AG04449 (cell line): ENCODE results near the gene CCER1.

Experiments used
- CTCF ChIA-PET: fragments of 350-600 bp; formaldehyde crosslinking; extraction: SDS; loops from one replicate; lab custom pipeline; 2021; ENCODE audit warnings: antibody characterized with exemption; lab: Yijun Ruan, JAX
- POLR2A ChIA-PET: fragments of 400-600, 350-600 bp; formaldehyde crosslinking; extraction: SDS; loops from one replicate; lab custom pipeline; 2020; ENCODE audit warnings: antibody characterized with exemption, inconsistent platforms; lab: Yijun Ruan, JAX
- DNase-seq: peaks from one replicate; pipeline ENCODE4 v3.0.0-alpha.2; 2010; ENCODE audit warnings: low read depth, low spot score
- H3K4me3 ChIP-seq: 2 replicates; pipeline ENCODE4 v1.5.1; 2011; ENCODE audit warnings: low read depth, mild to moderate bottlenecking, control low read depth, low read length
- CTCF ChIP-seq: IDR thresholded peaks from one replicate; pipeline ENCODE4 v1.5.1; 2011; ENCODE audit warnings: mild to moderate bottlenecking, moderate library complexity, low read length, control low read depth, inconsistent platforms; ENCODE audit not compliant: insufficient read depth; ENCODE audit errors: missing control alignments

Gene CCER1

GRCh38 chr12:90915353-90915752 lies 39.6 kb downstream of the CCER1 start:
- H3K4me3 ChIP-seq: no peak overlapping the region
- ChIA-PET CTCF (interaction anchor here (0.9 to 1.7 kb wide), 2 partner anchors 8 to 25 kb away, joined by 3 to 4 read pairs; no protein-coding TSS in a partner anchor), POLR2A (no interaction called here)
- no peak for TF ChIP-seq CTCF
- DNase-seq: no peak

- TF ChIP-seq CTCF: no peak
- H3K4me3 ChIP-seq: no peak overlapping the region
- CTCF ChIA-PET: interaction anchor here (1.7 to 1.9 kb wide), 3 partner anchors 12 to 1367 kb away, joined by 5 to 18 read pairs (median 15); no protein-coding TSS in a partner anchor
- DNase-seq: no peak
- POLR2A ChIA-PET: no interaction called here
Measured at GRCh38 chr12:90910958-90911357, 44.0 kb downstream of the CCER1 start.

GRCh38 chr12:90909069-90909770 lies 45.8 kb downstream of the CCER1 start:
- TF ChIP-seq CTCF: peak; percentile 54
- H3K4me3 ChIP-seq: no peak overlapping the region
- CTCF ChIA-PET: interaction anchor here (0.8 to 1.9 kb wide), 15 partner anchors 9 to 1366 kb away, joined by 3 to 24 read pairs (median 4); no protein-coding TSS in a partner anchor
- POLR2A ChIA-PET: no interaction called here
- no peak for DNase-seq

GRCh38 chr12:90908465-90908864 lies 46.5 kb downstream of the CCER1 start:
- POLR2A ChIA-PET: no interaction called here
- H3K4me3 ChIP-seq: no peak overlapping the region
- CTCF ChIA-PET: interaction anchor here (0.6 to 1.5 kb wide), 8 partner anchors 10 to 1369 kb away, joined by 3 to 7 read pairs (median 4); no protein-coding TSS in a partner anchor
- DNase-seq: no peak
- TF ChIP-seq CTCF: no peak

- no peak for DNase-seq
- POLR2A ChIA-PET: interaction anchor here (0.6 kb wide), 1 partner anchor 1122 kb away, joined by 3 read pairs; no protein-coding TSS in a partner anchor
- no peak for TF ChIP-seq CTCF
- no peak overlapping the region for H3K4me3 ChIP-seq
- CTCF ChIA-PET: interaction anchor here (0.8 to 1.4 kb wide), 3 partner anchors 11 to 211 kb away, joined by 3 to 6 read pairs (median 5); no protein-coding TSS in a partner anchor
Measured at GRCh38 chr12:90905691-90906370, 49.1 kb downstream of the CCER1 start.

- CTCF ChIA-PET: no interaction called here
- no peak for TF ChIP-seq CTCF
- DNase-seq: no peak
- H3K4me3 ChIP-seq: no peak overlapping the region
- POLR2A ChIA-PET: no interaction called here
Measured at GRCh38 chr12:90902596-90902995, 52.4 kb downstream of the CCER1 start.
